GM23338 (cell line): Measurements from ENCODE around the gene PDE6H. TPM values are rescaled to one million over a fixed set of nuclear protein-coding genes. Genes with fewer than 3 reads are reported as not detected.

ENCODE experiments used
- ATAC-seq: fragments of 200-7000 bp; cut with Tn5 transposase; 3 replicates; pipeline ENCODE4 v1.9.1; 2020
- DNase-seq: peaks from one replicate; pipeline ENCODE4 v3.0.0-alpha.2; 2015; ENCODE audit warnings: low spot score
- H2AFZ ChIP-seq: fragments of 200-600 bp; sonication (generic); 2 replicates; pipeline ENCODE4 v1.8.0; 2016; ENCODE audit warnings: antibody characterized with exemption, mild to moderate bottlenecking, moderate library complexity
- H3F3A ChIP-seq: fragments of 200-600 bp; sonication (generic); replicated peaks from 2 replicates; pipeline ENCODE4 v1.8.0; 2017; ENCODE audit warnings: antibody characterized with exemption, mixed run types, low read depth
- H3K27ac ChIP-seq: fragments of 200-600 bp; sonication (generic); 2 replicates; pipeline ENCODE4 v1.6.1; 2016; ENCODE audit warnings: low read depth
- H3K27me3 ChIP-seq: fragments of 200-600 bp; sonication (generic); 2 replicates; pipeline ENCODE4 v1.8.0; 2016; ENCODE audit warnings: mild to moderate bottlenecking, mixed run types, moderate library complexity; ENCODE audit not compliant: insufficient read depth
- H3K36me3 ChIP-seq: fragments of 200-600 bp; sonication (generic); 2 replicates; pipeline ENCODE4 v1.8.0; 2016; ENCODE audit warnings: mild to moderate bottlenecking; ENCODE audit not compliant: insufficient read depth
- H3K4me1 ChIP-seq: fragments of 200-600 bp; sonication (generic); 2 replicates; pipeline ENCODE4 v1.8.0; 2016; ENCODE audit warnings: mild to moderate bottlenecking, moderate library complexity; ENCODE audit not compliant: insufficient read depth
- H3K4me2 ChIP-seq: fragments of 200-600 bp; sonication (generic); 2 replicates; pipeline ENCODE4 v1.7.1; 2017; ENCODE audit warnings: mixed run types
- H3K4me3 ChIP-seq: fragments of 200-600 bp; sonication (generic); 2 replicates; pipeline ENCODE4 v1.6.1; 2016; ENCODE audit warnings: mixed run types
- H3K79me2 ChIP-seq: fragments of 200-600 bp; sonication (generic); replicated peaks from 2 replicates; pipeline ENCODE4 v1.8.0; 2017; ENCODE audit warnings: mild to moderate bottlenecking; ENCODE audit not compliant: insufficient read depth
- H3K9me2 ChIP-seq: fragments of 200-600 bp; sonication (generic); 2 replicates; pipeline ENCODE4 v1.8.0; 2017; ENCODE audit not compliant: insufficient read depth
- H4K20me1 ChIP-seq: fragments of 200-600 bp; sonication (generic); replicated peaks from 2 replicates; pipeline ENCODE4 v1.8.0; 2017; ENCODE audit warnings: mild to moderate bottlenecking; ENCODE audit not compliant: insufficient read depth
- H3K27ac Mint-ChIP-seq: 2 replicates; pipeline ENCODE4 v1.8.0; 2020; ENCODE audit warnings: inconsistent platforms, mild to moderate bottlenecking, moderate library complexity, mixed read lengths
- H3K27me3 Mint-ChIP-seq: 3 replicates; pipeline ENCODE4 v1.8.0; 2022; ENCODE audit warnings: low read depth, mild to moderate bottlenecking, moderate library complexity, mixed read lengths, inconsistent platforms; ENCODE audit not compliant: insufficient read depth, poor library complexity
- H3K36me3 Mint-ChIP-seq: 3 replicates; pipeline ENCODE4 v1.8.0; 2021; ENCODE audit warnings: low read depth, mild to moderate bottlenecking, inconsistent platforms, moderate library complexity, mixed read lengths
- H3K4me1 Mint-ChIP-seq: 3 replicates; pipeline ENCODE4 v1.8.0; 2020; ENCODE audit warnings: mild to moderate bottlenecking, inconsistent platforms, mixed read lengths
- H3K4me3 Mint-ChIP-seq: 3 replicates; pipeline ENCODE4 v1.8.0; 2021; ENCODE audit warnings: moderate library complexity, mild to moderate bottlenecking, inconsistent platforms, mixed read lengths
- H3K9me3 Mint-ChIP-seq: 3 replicates; pipeline ENCODE4 v1.8.0; 2020; ENCODE audit warnings: moderate library complexity, mild to moderate bottlenecking, inconsistent platforms, mixed read lengths
- EZH2 ChIP-seq: fragments of 200-600 bp; sonication (generic); IDR thresholded peaks from one replicate; pipeline ENCODE4 v1.8.0; 2017; ENCODE audit warnings: antibody characterized with exemption, mild to moderate bottlenecking, low read depth; ENCODE audit not compliant: unreplicated experiment
- POLR2AphosphoS5 ChIP-seq: IDR thresholded peaks from 2 replicates; pipeline ENCODE4 v1.6.1; 2016; ENCODE audit warnings: antibody characterized with exemption, low read depth
- STAT1 ChIP-seq: IDR thresholded peaks from one replicate; pipeline ENCODE4 v1.6.1; 2016; ENCODE audit warnings: antibody characterized with exemption; ENCODE audit not compliant: unreplicated experiment
- ZNF114 ChIP-seq: fragments of 250-450 bp; sonication (Bioruptor Pico); IDR thresholded peaks from 2 replicates; pipeline ENCODE4 v1.5.0; 2020; ENCODE audit warnings: mild to moderate bottlenecking, moderate library complexity
- ZNF331 ChIP-seq: fragments of 250-450 bp; sonication (Bioruptor Pico); IDR thresholded peaks from 2 replicates; pipeline ENCODE4 v1.5.0; 2020; ENCODE audit warnings: low read depth, mild to moderate bottlenecking, moderate library complexity
- polyA plus RNA-seq: library from polyadenylated mRNA; unstranded; fragments of >200 nt; fragmentation: Nextera tagmentation; extraction: Ambion mirVana; gene quantifications from 2 replicates; pipeline ENCODE4 v1.2.1, GENCODE V29; 2016
- total RNA-seq: library from RNA; depleted of rRNA; stranded (reverse); fragments of >200 nt; shearing (Covaris generic); gene quantifications from 2 replicates; pipeline ENCODE4 v1.2.3, GENCODE V29; 2014
- TF ChIP-seq, protein P1 (sequence below): fragments of 250-450 bp; sonication (Bioruptor Pico); IDR thresholded peaks from 2 replicates; pipeline ENCODE4 v1.5.0; 2020; ENCODE audit warnings: mild to moderate bottlenecking, moderate library complexity
- TF ChIP-seq, protein P2 (sequence below): IDR thresholded peaks from one replicate; pipeline ENCODE4 v1.6.1; 2018; ENCODE audit warnings: antibody characterized with exemption; ENCODE audit not compliant: unreplicated experiment
- TF ChIP-seq, protein P3 (sequence below): IDR thresholded peaks from 2 replicates; pipeline ENCODE4 v1.6.1; 2016; ENCODE audit warnings: antibody characterized with exemption

Gene PDE6H
- total and polyA plus RNA-seq, 2 experiments from 2014 or later = not detected

DNA sequence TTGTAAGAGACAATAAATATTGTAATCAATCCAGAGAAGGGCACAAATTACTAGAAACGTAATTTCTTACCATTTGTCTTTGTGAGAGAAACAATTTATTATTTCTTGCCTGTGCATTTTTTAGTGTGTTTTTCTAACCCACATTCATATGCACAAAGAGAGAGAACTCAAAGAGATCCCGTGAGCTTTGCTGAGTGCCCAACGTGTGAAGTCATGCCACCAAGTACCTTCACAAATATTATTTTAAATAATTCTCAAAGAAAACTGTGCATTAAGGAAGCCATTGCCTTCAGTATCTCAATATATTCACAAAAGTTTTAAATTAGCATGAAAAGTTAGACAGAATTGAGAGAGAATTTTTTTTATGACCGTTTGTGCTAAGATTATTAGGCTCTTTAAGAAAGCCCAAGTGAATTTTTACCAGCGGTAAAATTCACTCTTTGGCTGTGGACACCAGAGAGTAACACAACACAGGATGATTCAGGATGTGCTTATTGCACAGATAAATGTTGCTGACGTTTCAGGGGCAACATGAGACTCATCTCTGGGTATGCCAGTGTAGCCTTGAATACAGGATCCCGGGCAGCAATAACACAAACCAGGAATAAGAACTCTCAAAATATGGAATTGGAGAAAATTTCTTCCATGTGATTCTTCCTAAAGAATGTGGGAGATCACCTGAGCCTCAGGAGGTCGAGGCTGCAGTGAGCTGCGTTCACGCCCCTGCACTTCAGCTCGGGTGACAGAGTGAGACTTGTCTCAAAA is 14.3 kb upstream of the PDE6H start (continued):
- TF ChIP-seq, protein P1, sequence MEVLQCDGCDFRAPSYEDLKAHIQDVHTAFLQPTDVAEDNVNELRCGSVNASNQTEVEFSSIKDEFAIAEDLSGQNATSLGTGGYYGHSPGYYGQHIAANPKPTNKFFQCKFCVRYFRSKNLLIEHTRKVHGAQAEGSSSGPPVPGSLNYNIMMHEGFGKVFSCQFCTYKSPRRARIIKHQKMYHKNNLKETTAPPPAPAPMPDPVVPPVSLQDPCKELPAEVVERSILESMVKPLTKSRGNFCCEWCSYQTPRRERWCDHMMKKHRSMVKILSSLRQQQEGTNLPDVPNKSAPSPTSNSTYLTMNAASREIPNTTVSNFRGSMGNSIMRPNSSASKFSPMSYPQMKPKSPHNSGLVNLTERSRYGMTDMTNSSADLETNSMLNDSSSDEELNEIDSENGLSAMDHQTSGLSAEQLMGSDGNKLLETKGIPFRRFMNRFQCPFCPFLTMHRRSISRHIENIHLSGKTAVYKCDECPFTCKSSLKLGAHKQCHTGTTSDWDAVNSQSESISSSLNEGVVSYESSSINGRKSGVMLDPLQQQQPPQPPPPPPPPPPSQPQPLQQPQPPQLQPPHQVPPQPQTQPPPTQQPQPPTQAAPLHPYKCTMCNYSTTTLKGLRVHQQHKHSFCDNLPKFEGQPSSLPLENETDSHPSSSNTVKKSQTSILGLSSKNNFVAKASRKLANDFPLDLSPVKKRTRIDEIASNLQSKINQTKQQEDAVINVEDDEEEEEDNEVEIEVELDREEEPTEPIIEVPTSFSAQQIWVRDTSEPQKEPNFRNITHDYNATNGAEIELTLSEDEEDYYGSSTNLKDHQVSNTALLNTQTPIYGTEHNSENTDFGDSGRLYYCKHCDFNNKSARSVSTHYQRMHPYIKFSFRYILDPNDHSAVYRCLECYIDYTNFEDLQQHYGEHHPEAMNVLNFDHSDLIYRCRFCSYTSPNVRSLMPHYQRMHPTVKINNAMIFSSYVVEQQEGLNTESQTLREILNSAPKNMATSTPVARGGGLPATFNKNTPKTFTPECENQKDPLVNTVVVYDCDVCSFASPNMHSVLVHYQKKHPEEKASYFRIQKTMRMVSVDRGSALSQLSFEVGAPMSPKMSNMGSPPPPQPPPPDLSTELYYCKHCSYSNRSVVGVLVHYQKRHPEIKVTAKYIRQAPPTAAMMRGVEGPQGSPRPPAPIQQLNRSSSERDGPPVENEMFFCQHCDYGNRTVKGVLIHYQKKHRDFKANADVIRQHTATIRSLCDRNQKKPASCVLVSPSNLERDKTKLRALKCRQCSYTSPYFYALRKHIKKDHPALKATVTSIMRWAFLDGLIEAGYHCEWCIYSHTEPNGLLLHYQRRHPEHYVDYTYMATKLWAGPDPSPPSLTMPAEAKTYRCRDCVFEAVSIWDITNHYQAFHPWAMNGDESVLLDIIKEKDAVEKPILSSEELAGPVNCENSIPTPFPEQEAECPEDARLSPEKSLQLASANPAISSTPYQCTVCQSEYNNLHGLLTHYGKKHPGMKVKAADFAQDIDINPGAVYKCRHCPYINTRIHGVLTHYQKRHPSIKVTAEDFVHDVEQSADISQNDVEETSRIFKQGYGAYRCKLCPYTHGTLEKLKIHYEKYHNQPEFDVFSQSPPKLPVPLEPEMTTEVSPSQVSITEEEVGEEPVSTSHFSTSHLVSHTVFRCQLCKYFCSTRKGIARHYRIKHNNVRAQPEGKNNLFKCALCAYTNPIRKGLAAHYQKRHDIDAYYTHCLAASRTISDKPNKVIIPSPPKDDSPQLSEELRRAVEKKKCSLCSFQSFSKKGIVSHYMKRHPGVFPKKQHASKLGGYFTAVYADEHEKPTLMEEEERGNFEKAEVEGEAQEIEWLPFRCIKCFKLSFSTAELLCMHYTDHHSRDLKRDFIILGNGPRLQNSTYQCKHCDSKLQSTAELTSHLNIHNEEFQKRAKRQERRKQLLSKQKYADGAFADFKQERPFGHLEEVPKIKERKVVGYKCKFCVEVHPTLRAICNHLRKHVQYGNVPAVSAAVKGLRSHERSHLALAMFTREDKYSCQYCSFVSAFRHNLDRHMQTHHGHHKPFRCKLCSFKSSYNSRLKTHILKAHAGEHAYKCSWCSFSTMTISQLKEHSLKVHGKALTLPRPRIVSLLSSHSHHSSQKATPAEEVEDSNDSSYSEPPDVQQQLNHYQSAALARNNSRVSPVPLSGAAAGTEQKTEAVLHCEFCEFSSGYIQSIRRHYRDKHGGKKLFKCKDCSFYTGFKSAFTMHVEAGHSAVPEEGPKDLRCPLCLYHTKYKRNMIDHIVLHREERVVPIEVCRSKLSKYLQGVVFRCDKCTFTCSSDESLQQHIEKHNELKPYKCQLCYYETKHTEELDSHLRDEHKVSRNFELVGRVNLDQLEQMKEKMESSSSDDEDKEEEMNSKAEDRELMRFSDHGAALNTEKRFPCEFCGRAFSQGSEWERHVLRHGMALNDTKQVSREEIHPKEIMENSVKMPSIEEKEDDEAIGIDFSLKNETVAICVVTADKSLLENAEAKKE = no peak
- TF ChIP-seq, protein P2, sequence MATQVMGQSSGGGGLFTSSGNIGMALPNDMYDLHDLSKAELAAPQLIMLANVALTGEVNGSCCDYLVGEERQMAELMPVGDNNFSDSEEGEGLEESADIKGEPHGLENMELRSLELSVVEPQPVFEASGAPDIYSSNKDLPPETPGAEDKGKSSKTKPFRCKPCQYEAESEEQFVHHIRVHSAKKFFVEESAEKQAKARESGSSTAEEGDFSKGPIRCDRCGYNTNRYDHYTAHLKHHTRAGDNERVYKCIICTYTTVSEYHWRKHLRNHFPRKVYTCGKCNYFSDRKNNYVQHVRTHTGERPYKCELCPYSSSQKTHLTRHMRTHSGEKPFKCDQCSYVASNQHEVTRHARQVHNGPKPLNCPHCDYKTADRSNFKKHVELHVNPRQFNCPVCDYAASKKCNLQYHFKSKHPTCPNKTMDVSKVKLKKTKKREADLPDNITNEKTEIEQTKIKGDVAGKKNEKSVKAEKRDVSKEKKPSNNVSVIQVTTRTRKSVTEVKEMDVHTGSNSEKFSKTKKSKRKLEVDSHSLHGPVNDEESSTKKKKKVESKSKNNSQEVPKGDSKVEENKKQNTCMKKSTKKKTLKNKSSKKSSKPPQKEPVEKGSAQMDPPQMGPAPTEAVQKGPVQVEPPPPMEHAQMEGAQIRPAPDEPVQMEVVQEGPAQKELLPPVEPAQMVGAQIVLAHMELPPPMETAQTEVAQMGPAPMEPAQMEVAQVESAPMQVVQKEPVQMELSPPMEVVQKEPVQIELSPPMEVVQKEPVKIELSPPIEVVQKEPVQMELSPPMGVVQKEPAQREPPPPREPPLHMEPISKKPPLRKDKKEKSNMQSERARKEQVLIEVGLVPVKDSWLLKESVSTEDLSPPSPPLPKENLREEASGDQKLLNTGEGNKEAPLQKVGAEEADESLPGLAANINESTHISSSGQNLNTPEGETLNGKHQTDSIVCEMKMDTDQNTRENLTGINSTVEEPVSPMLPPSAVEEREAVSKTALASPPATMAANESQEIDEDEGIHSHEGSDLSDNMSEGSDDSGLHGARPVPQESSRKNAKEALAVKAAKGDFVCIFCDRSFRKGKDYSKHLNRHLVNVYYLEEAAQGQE = no peak
- TF ChIP-seq ZNF331 (CRISPR knock-in tag) (no peak), POLR2AphosphoS5 (no peak)

DNA sequence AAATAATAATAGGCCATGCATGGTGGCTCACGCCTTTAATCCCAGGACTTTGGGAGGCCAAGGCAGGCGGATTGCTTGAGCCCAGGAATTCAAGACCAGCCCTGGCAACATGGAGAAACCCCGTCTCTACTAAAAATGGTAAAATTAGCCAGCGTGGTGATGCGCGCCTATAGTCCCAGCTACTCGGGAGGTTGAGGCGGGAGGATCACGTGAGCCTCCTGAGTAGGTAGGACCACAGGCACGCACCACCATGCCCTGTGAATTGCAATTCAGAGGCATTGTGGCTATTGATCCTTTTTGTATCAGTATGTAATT is 13.8 kb upstream of the PDE6H start:
- Histone ChIP-seq H3K4me1 (no peaks in the 10 kb centered on the region), H3K27me3 (no peaks in the 10 kb centered on the region), H3K4me3 (no peak overlapping the region), H3K79me2 (no peaks in the 10 kb centered on the region), H3K36me3 (no peaks in the 10 kb centered on the region), H3K9me2 (no peaks in the 10 kb centered on the region; the same call in 1 of the 2 replicates), H2AFZ (no peak overlapping the region), H3K4me2 (no peak overlapping the region), H4K20me1 (no peaks in the 10 kb centered on the region), H3F3A (no peaks in the 10 kb centered on the region), H3K27ac (no peak overlapping the region)
- DNase-seq (no peak), ATAC-seq (no peak)
- TF ChIP-seq, protein P3, sequence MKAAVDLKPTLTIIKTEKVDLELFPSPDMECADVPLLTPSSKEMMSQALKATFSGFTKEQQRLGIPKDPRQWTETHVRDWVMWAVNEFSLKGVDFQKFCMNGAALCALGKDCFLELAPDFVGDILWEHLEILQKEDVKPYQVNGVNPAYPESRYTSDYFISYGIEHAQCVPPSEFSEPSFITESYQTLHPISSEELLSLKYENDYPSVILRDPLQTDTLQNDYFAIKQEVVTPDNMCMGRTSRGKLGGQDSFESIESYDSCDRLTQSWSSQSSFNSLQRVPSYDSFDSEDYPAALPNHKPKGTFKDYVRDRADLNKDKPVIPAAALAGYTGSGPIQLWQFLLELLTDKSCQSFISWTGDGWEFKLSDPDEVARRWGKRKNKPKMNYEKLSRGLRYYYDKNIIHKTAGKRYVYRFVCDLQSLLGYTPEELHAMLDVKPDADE = no peak
- TF ChIP-seq STAT1 = no peak
- no peak for TF ChIP-seq ZNF114 (CRISPR knock-in tag)
- no peak for TF ChIP-seq EZH2
- no peaks in the 10 kb centered on the region for H3K36me3 Mint-ChIP-seq
- no peaks in the 10 kb centered on the region for H3K9me3 Mint-ChIP-seq
- H3K27me3 Mint-ChIP-seq = no peaks in the 10 kb centered on the region
- no peak overlapping the region for H3K4me3 Mint-ChIP-seq
- H3K4me1 Mint-ChIP-seq = peaks cover 18% of the 10 kb centered on the region
- no peak overlapping the region for H3K27ac Mint-ChIP-seq
